ENCODE results near the gene VPS25. TPM values are rescaled to one million over a fixed set of nuclear protein-coding genes. Genes with fewer than 3 reads are reported as not detected.

VPS25 gene
- total RNA-seq, 2 experiments from 2014 or later: 61.0 to 63.5 TPM

GRCh38 chr17:42778570-42778969, 5.3 kb downstream of the VPS25 start:
- DNase-seq (no peak), ATAC-seq (ENCODE audit: low read depth) (no peak)
- no peak overlapping the region for H3K27ac Mint-ChIP-seq
- H3K4me1 Mint-ChIP-seq: peaks cover 23% of the 10 kb centered on the region
- H3K9me3 Mint-ChIP-seq: no peaks in the 10 kb centered on the region
- peaks cover 19% of the 10 kb centered on the region for H3K36me3 Mint-ChIP-seq
- H3K4me3 Mint-ChIP-seq: no peak overlapping the region
- peaks cover 33% of the 10 kb centered on the region for H3K27me3 Mint-ChIP-seq
- POLR2A ChIA-PET: interaction anchor here (0.9 kb wide), 1 partner anchor 202 kb away, joined by 5 read pairs; the partner anchor contains the start of gene PSMC3IP

GRCh38 chr17:42779304-42779935, 6.2 kb downstream of the VPS25 start:
- Mint-ChIP-seq H3K27me3 (peaks cover 41% of the 10 kb centered on the region), H3K4me1 (peaks cover 15% of the 10 kb centered on the region), H3K9me3 (no peaks in the 10 kb centered on the region), H3K4me3 (no peak overlapping the region), H3K36me3 (peaks cover 18% of the 10 kb centered on the region), H3K27ac (no peak overlapping the region)
- ATAC-seq (ENCODE audit: low read depth) (no peak), DNase-seq (no peak)
- POLR2A ChIA-PET: no interaction called here

- POLR2A ChIA-PET: no interaction called here
- ATAC-seq (ENCODE audit: low read depth): peak; percentile 37
Observed at GRCh38 chr17:42779936-42780850, 6.9 kb downstream of the VPS25 start, which contains the start of gene WNK4. Gene WNK4 (plus strand): TSS chr17:42780610. CDS start chr17:42780699, 89 bp downstream.

GRCh38 chr17:42780851-42781638, 7.8 kb downstream of the VPS25 start:
- Mint-ChIP-seq H3K4me1 (peaks cover 16% of the 10 kb centered on the region), H3K4me3 (no peak overlapping the region), H3K27ac (no peak overlapping the region), H3K27me3 (peaks cover 58% of the 10 kb centered on the region), H3K36me3 (peaks cover 15% of the 10 kb centered on the region), H3K9me3 (no peaks in the 10 kb centered on the region)
- ATAC-seq (ENCODE audit: low read depth) (peak; percentile 6), DNase-seq (no peak)
- POLR2A ChIA-PET: no interaction called here

More at GRCh38 chr17:42779936-42780850, 6.9 kb downstream of the VPS25 start, which contains the start of gene WNK4:
- DNase-seq: no peak
- Mint-ChIP-seq H3K9me3 (no peaks in the 10 kb centered on the region), H3K4me3 (no peak within 1 kb of the TSS), H3K4me1 (peaks cover 15% of the 10 kb centered on the region), H3K27me3 (peaks cover 49% of the 10 kb centered on the region), H3K27ac (no peak within 1 kb of the TSS), H3K36me3 (peaks cover 14% of the 10 kb centered on the region)

- Mint-ChIP-seq H3K4me1 (peaks cover 16% of the 10 kb centered on the region), H3K27me3 (peaks cover 63% of the 10 kb centered on the region), H3K9me3 (no peaks in the 10 kb centered on the region), H3K4me3 (no peak overlapping the region), H3K36me3 (peaks cover 15% of the 10 kb centered on the region), H3K27ac (no peak overlapping the region)
- POLR2A ChIA-PET: no interaction called here
- DNase-seq (no peak), ATAC-seq (ENCODE audit: low read depth) (no peak)
Observed at GRCh38 chr17:42781639-42782165, 8.5 kb downstream of the VPS25 start.

- H3K27ac Mint-ChIP-seq: no peak overlapping the region
- POLR2A ChIA-PET: interaction anchor here (1.4 kb wide), 1 partner anchor 9 kb away, joined by 3 read pairs; the partner anchor contains the start of gene VPS25
- no peak for ATAC-seq (ENCODE audit: low read depth)
Observed at GRCh38 chr17:42782166-42783061, 9.2 kb downstream of the VPS25 start.

GRCh38 chr17:42783062-42783790, 10.0 kb downstream of the VPS25 start:
- ATAC-seq (ENCODE audit: low read depth) (no peak), DNase-seq (no peak)
- POLR2A ChIA-PET: interaction anchor here (1.4 kb wide), 1 partner anchor 10 kb away, joined by 3 read pairs; the partner anchor contains the start of gene VPS25
- Mint-ChIP-seq H3K4me1 (peaks cover 16% of the 10 kb centered on the region), H3K4me3 (no peak overlapping the region), H3K27me3 (peaks cover 72% of the 10 kb centered on the region), H3K27ac (no peak overlapping the region), H3K36me3 (peaks cover 15% of the 10 kb centered on the region), H3K9me3 (no peaks in the 10 kb centered on the region)

More at GRCh38 chr17:42782166-42783061, 9.2 kb downstream of the VPS25 start:
- H3K9me3 Mint-ChIP-seq: no peaks in the 10 kb centered on the region
- H3K4me1 Mint-ChIP-seq: peaks cover 16% of the 10 kb centered on the region
- H3K4me3 Mint-ChIP-seq: no peak overlapping the region
- peaks cover 15% of the 10 kb centered on the region for H3K36me3 Mint-ChIP-seq
- H3K27me3 Mint-ChIP-seq: peaks cover 66% of the 10 kb centered on the region
- DNase-seq: no peak

GRCh38 chr17:42783791-42784138, 10.5 kb downstream of the VPS25 start:
- ATAC-seq (ENCODE audit: low read depth) (no peak), DNase-seq (no peak)
- Mint-ChIP-seq H3K27ac (no peak overlapping the region), H3K4me1 (peaks cover 16% of the 10 kb centered on the region), H3K27me3 (peaks cover 72% of the 10 kb centered on the region), H3K4me3 (no peak overlapping the region), H3K9me3 (no peaks in the 10 kb centered on the region), H3K36me3 (peaks cover 13% of the 10 kb centered on the region)
- POLR2A ChIA-PET: interaction anchor here (1.4 kb wide), 1 partner anchor 10 kb away, joined by 3 read pairs; the partner anchor contains the start of gene VPS25

- POLR2A ChIA-PET: no interaction called here
- Mint-ChIP-seq H3K4me1 (peaks cover 16% of the 10 kb centered on the region), H3K27me3 (peaks cover 70% of the 10 kb centered on the region), H3K9me3 (no peaks in the 10 kb centered on the region), H3K4me3 (no peak overlapping the region), H3K36me3 (peaks cover 7% of the 10 kb centered on the region), H3K27ac (no peak overlapping the region)
- no peak for ATAC-seq (ENCODE audit: low read depth)
- no peak for DNase-seq
Observed at GRCh38 chr17:42784409-42784808, 11.2 kb downstream of the VPS25 start.

GRCh38 chr17:42784811-42785592, 11.8 kb downstream of the VPS25 start:
- peaks cover 66% of the 10 kb centered on the region for H3K27me3 Mint-ChIP-seq
- no peak for ATAC-seq (ENCODE audit: low read depth)
- H3K4me3 Mint-ChIP-seq: no peak overlapping the region
- H3K4me1 Mint-ChIP-seq: peaks cover 14% of the 10 kb centered on the region
- DNase-seq: no peak
- POLR2A ChIA-PET: interaction anchor here (0.7 to 1.1 kb wide), 2 partner anchors 39 to 237 kb away, joined by 3 read pairs; partner anchors contain the start of gene BECN1
- no peaks in the 10 kb centered on the region for H3K9me3 Mint-ChIP-seq
- H3K36me3 Mint-ChIP-seq: peaks cover 2% of the 10 kb centered on the region
- no peak overlapping the region for H3K27ac Mint-ChIP-seq

- H3K27ac Mint-ChIP-seq: no peak overlapping the region
- no peak for ATAC-seq (ENCODE audit: low read depth)
- H3K27me3 Mint-ChIP-seq: peaks cover 59% of the 10 kb centered on the region
- POLR2A ChIA-PET: interaction anchor here (0.5 to 1.9 kb wide), 3 partner anchors 11 to 141 kb away, joined by 3 to 6 read pairs (median 6); partner anchors contain the start of genes COA3 and VPS25
- DNase-seq: no peak
- no peaks in the 10 kb centered on the region for H3K9me3 Mint-ChIP-seq
- peaks cover 2% of the 10 kb centered on the region for H3K36me3 Mint-ChIP-seq
- H3K4me3 Mint-ChIP-seq: no peak overlapping the region
- peaks cover 14% of the 10 kb centered on the region for H3K4me1 Mint-ChIP-seq
Observed at GRCh38 chr17:42787266-42787665, 14.0 kb downstream of the VPS25 start.

Measured in activated naive CD8-positive, alpha-beta T cell treated with anti-CD3 and anti-CD28 coated beads, Interleukin-2, amount 10 ng/mL, durations not matched to agents 7 days and 5 days (primary cell).